Breast epithelium (tissue), 4 donors: ENCODE data around the gene PHGDH. TPM values are rescaled to one million over a fixed set of nuclear protein-coding genes. Genes with fewer than 3 reads are reported as not detected.
"Not testable (repeated sequence)": the region's sequence is repeated elsewhere in the genome, so short reads cannot be mapped to it uniquely, and the experiment has no call there.

Experiments used
- DNase-seq, 2 donors: peaks; one replicate each; pipeline ENCODE4 v3.0.0-alpha.2; 2019; ENCODE audit warnings: low spot score in 2 of 2
- H3K27ac ChIP-seq, 2 donors: fragments of 200-600 bp; sonication (generic) in 1 of 2; one replicate each; pipeline ENCODE4 v1.5.1; 2016 to 2019; ENCODE audit warnings: mild to moderate bottlenecking in 1 of 2
- H3K27me3 ChIP-seq, 2 donors: fragments of 200-600 bp; sonication (generic) in 1 of 2; one replicate each; pipeline versions ENCODE4 v1.5.1 to v1.6.0; 2017 to 2019; ENCODE audit warnings: control low read depth in 1 of 2, mild to moderate bottlenecking in 1 of 2
- H3K36me3 ChIP-seq: fragments of 200-600 bp; one replicate; pipeline ENCODE4 v1.5.1; 2019
- H3K4me1 ChIP-seq, 2 donors: fragments of 200-600 bp; sonication (generic); one replicate each; pipeline ENCODE4 v1.5.1; 2016 to 2019; ENCODE audit warnings: control low read depth in 1 of 2
- H3K4me3 ChIP-seq, 3 donors: fragments of 200-600 bp; sonication (generic); 1 replicate in 2 of 3; 2 replicates in 1 of 3; pipeline ENCODE4 v1.5.1; 2016 to 2019; ENCODE audit warnings: mild to moderate bottlenecking in 3 of 3, moderate library complexity in 2 of 3
- H3K9me3 ChIP-seq, 2 donors: fragments of 200-600 bp; sonication (generic) in 1 of 2; one replicate each; pipeline ENCODE4 v1.5.1; 2016 to 2019; ENCODE audit warnings: control low read depth in 1 of 2
- POLR2A ChIP-seq: fragments of 450-650 bp; IDR thresholded peaks from one replicate; pipeline ENCODE4 v1.6.1; 2016; ENCODE audit warnings: antibody characterized with exemption, mild to moderate bottlenecking, moderate library complexity
- POLR2AphosphoS5 ChIP-seq, 3 donors: sonication (generic); formaldehyde crosslinking; IDR thresholded peaks; one replicate each; pipeline ENCODE4 v1.6.1; 2017; ENCODE audit warnings: antibody characterized with exemption in 3 of 3
- intact Hi-C: fragments of 100-400 bp; cut with DNase I; formaldehyde crosslinking; loops from one replicate; pipeline ENCODE4 v1.15.1; 2023; ENCODE audit warnings: low total_unique reads
- total RNA-seq, 3 donors: library from RNA; depleted of rRNA; stranded (reverse); fragments of >200 nt; gene quantifications; one replicate each; pipeline ENCODE4 v1.1.0, GENCODE V29; 2016
- TF ChIP-seq, protein P1 (sequence below), 3 donors: fragments of 450-650 bp; IDR thresholded peaks; one replicate each; pipeline ENCODE4 v1.5.1; 2016 to 2017; ENCODE audit warnings: antibody characterized with exemption in 3 of 3, mild to moderate bottlenecking in 3 of 3, moderate library complexity in 3 of 3

Gene PHGDH
- total RNA-seq, 3 donors from 2014 or later: 6.1 to 54.7 (median 17.7) TPM

DNA sequence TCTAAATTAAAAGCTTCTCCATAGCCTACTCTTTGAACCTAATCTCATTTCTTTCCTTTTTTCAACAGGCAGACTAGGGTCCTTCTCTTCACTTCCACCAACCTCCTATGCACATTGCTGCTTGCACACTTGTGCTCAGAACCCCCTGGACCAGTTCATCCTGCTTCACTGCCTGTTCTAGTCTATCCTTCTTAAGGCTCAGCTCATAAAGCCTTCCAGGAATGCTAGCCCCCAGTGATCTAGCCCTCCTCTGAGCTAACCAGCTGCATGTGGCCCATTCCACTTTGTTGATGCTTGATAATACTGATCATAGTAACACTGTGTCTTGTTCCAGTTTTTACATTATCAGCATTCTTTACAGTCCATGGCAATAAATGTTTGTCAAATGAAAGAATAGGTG lies 22.9 kb upstream of the PHGDH start:
- intact Hi-C loops: no loop called here
- H3K36me3 ChIP-seq: no peaks in the 10 kb centered on the region
- peak overlapping the region in 1 of 2 donors; percentile 25 for H3K27ac ChIP-seq
- no peaks in the 10 kb centered on the region for H3K9me3 ChIP-seq
- H3K27me3 ChIP-seq: no peaks in the 10 kb centered on the region
- DNase-seq: no peak
- H3K4me1 ChIP-seq: peaks cover 0 to 9% of the 10 kb centered on the region in 2 donors
- no peak for TF ChIP-seq POLR2AphosphoS5 (IDR thresholded peaks at IDR 0.05)
- no peak overlapping the region for H3K4me3 ChIP-seq

DNA sequence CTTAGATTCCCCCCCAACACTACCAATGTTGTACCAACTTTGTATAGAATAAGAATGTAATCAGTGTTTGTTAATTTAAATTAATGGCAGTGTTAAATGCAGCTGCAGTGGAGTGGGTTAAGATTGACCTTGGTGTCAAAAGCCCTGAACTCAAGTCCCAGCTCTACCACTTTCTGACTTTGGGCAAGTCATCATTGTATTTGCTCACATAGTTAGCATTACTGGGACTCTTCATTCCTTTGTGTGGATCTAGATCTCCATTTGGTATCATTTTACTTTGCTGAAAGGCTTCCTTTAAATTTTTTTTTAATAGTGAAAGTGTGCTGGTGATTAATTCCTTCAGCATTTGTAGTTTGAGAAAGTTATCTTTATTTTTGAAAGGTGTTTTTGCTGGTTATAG lies 22.2 kb upstream of the PHGDH start:
- no peak overlapping the region for H3K4me3 ChIP-seq
- H3K27me3 ChIP-seq: no peaks in the 10 kb centered on the region
- intact Hi-C loops: no loop called here
- peaks cover 0 to 9% of the 10 kb centered on the region in 2 donors for H3K4me1 ChIP-seq
- H3K9me3 ChIP-seq: no peaks in the 10 kb centered on the region
- H3K27ac ChIP-seq: no peak overlapping the region
- TF ChIP-seq, protein P1, sequence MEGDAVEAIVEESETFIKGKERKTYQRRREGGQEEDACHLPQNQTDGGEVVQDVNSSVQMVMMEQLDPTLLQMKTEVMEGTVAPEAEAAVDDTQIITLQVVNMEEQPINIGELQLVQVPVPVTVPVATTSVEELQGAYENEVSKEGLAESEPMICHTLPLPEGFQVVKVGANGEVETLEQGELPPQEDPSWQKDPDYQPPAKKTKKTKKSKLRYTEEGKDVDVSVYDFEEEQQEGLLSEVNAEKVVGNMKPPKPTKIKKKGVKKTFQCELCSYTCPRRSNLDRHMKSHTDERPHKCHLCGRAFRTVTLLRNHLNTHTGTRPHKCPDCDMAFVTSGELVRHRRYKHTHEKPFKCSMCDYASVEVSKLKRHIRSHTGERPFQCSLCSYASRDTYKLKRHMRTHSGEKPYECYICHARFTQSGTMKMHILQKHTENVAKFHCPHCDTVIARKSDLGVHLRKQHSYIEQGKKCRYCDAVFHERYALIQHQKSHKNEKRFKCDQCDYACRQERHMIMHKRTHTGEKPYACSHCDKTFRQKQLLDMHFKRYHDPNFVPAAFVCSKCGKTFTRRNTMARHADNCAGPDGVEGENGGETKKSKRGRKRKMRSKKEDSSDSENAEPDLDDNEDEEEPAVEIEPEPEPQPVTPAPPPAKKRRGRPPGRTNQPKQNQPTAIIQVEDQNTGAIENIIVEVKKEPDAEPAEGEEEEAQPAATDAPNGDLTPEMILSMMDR (IDR thresholded peaks at IDR 0.05): no peak
- TF ChIP-seq POLR2A (no peak), POLR2AphosphoS5 (IDR thresholded peaks at IDR 0.05) (no peak)
- no peak for DNase-seq
- no peaks in the 10 kb centered on the region for H3K36me3 ChIP-seq

- H3K4me1 ChIP-seq, H3K27ac ChIP-seq, H3K36me3 ChIP-seq, DNase-seq, H3K4me3 ChIP-seq, H3K27me3 ChIP-seq, H3K9me3 ChIP-seq, intact Hi-C loops: not testable (repeated sequence)
These were observed 14.9 kb upstream of the PHGDH start for GRCh38 chr1:119696863-119697262.

- Histone ChIP-seq H3K27me3 (no peaks in the 10 kb centered on the region), H3K9me3 (peaks cover 6 to 13% of the 10 kb centered on the region in 2 donors), H3K4me3 (no peak overlapping the region), H3K4me1 (no peaks in the 10 kb centered on the region), H3K36me3 (no peaks in the 10 kb centered on the region), H3K27ac (no peak overlapping the region)
- intact Hi-C loops: no loop called here
- TF ChIP-seq, protein P1 (IDR thresholded peaks at IDR 0.05): no peak
- TF ChIP-seq POLR2AphosphoS5 (IDR thresholded peaks at IDR 0.05): no peak
- no peak for TF ChIP-seq POLR2A
- no peak for DNase-seq
These were observed 14.1 kb upstream of the PHGDH start for GRCh38 chr1:119697598-119697997.

- TF ChIP-seq, protein P1 (IDR thresholded peaks at IDR 0.05): no peak
- no peak for TF ChIP-seq POLR2A
- TF ChIP-seq POLR2AphosphoS5 (IDR thresholded peaks at IDR 0.05): no peak
- Histone ChIP-seq H3K4me1 (no peaks in the 10 kb centered on the region), H3K36me3 (no peaks in the 10 kb centered on the region), H3K27me3 (no peaks in the 10 kb centered on the region), H3K9me3 (peaks cover 6 to 13% of the 10 kb centered on the region in 2 donors), H3K4me3 (no peak overlapping the region), H3K27ac (no peak overlapping the region)
- DNase-seq: no peak
- intact Hi-C loops: loop anchor here (2.0 kb wide), 1 partner anchor 14 kb away; no protein-coding TSS in a partner anchor
These were observed 11.4 kb upstream of the PHGDH start for GRCh38 chr1:119700326-119700725.

DNA sequence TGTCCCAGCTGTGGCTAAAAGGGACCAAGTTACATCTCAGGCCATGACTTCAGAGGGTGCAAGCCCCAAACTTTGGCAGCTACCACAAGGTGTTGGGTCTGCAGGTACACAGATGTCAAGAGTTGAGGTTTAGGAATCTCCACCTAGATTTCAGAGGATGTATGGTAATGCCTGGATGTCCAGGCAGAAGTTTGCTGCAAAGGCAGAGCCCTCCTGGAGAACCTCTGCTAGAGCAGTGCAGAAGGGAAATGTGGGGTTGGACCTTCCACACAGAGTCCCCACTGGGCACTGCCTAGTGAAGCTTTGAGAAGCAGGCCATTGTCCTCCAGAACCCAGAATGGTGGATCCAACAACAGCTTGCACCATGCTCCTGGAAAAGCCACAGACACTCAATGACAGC lies 10.1 kb upstream of the PHGDH start:
- Histone ChIP-seq H3K27ac (no peak overlapping the region), H3K4me1 (no peaks in the 10 kb centered on the region), H3K9me3 (peaks cover 6 to 13% of the 10 kb centered on the region in 2 donors), H3K27me3 (no peaks in the 10 kb centered on the region), H3K4me3 (no peak overlapping the region), H3K36me3 (no peaks in the 10 kb centered on the region)
- TF ChIP-seq POLR2AphosphoS5 (IDR thresholded peaks at IDR 0.05) (no peak), POLR2A (no peak)
- TF ChIP-seq, protein P1 (IDR thresholded peaks at IDR 0.05): no peak
- intact Hi-C loops: loop anchor here (2.0 kb wide), 1 partner anchor 15 kb away; no protein-coding TSS in a partner anchor
- no peak for DNase-seq
